Heart right ventricle (tissue), 16 donors: Measurements from ENCODE around the gene SPECC1. TPM values are rescaled to one million over a fixed set of nuclear protein-coding genes. Genes with fewer than 3 reads are reported as not detected.
A peak's percentile ranks its signal among the peaks of the same experiment; 100 is the strongest.
"Not testable (repeated sequence)": the region's sequence is repeated elsewhere in the genome, so short reads cannot be mapped to it uniquely, and the experiment has no call there.

ENCODE experiments used
- ATAC-seq, 8 donors: fragments of 200-7000 bp; cut with Tn5 transposase; one replicate each; pipeline ENCODE4 v1.9.1; 2020; ENCODE audit warnings: mild to moderate bottlenecking in 8 of 8, moderate library complexity in 8 of 8, moderate number of reproducible peaks in 1 of 8
- DNase-seq, 2 donors: peaks; one replicate each; pipeline ENCODE4 v3.0.0-alpha.2; 2020
- H3K27ac ChIP-seq, 10 donors: fragments of 200-600 bp; sonication (generic) in 2 of 10; one replicate each; pipeline versions ENCODE4 v1.5.0 to v1.8.0; 2020 to 2022; ENCODE audit warnings: mild to moderate bottlenecking in 3 of 10
- H3K27me3 ChIP-seq, 7 donors: fragments of 200-600 bp; one replicate each; pipeline ENCODE4 v1.8.0; 2021 to 2022; ENCODE audit warnings: mild to moderate bottlenecking in 2 of 7
- H3K36me3 ChIP-seq, 9 donors: fragments of 200-600 bp; sonication (generic) in 1 of 9; one replicate each; pipeline versions ENCODE4 v1.5.0 to v1.8.0; 2020 to 2022; ENCODE audit warnings: mild to moderate bottlenecking in 2 of 9
- H3K4me1 ChIP-seq, 9 donors: fragments of 200-600 bp; sonication (generic) in 1 of 9; one replicate each; pipeline versions ENCODE4 v1.5.0 to v1.8.0; 2020 to 2022; ENCODE audit warnings: mild to moderate bottlenecking in 4 of 9
- H3K4me3 ChIP-seq, 10 donors: fragments of 200-600 bp; sonication (generic) in 2 of 10; one replicate each; pipeline versions ENCODE4 v1.5.0 to v1.8.0; 2020 to 2022; ENCODE audit warnings: mild to moderate bottlenecking in 7 of 10, moderate library complexity in 2 of 10
- H3K9me3 ChIP-seq, 11 donors: fragments of 200-600 bp in 10 of 11; sonication (generic) in 2 of 11; one replicate each; pipeline versions ENCODE4 v1.5.0 to v1.8.0; 2013 to 2022; ENCODE audit warnings: mild to moderate bottlenecking in 2 of 11, control low read depth in 1 of 11, moderate library complexity in 1 of 11
- CTCF ChIP-seq, 9 donors: fragments of 200-600 bp; sonication (generic) in 2 of 9; IDR thresholded peaks; one replicate each; pipeline versions ENCODE4 v1.5.0 to v1.8.0; 2021 to 2022; ENCODE audit warnings: antibody characterized with exemption in 9 of 9, mild to moderate bottlenecking in 5 of 9, moderate library complexity in 1 of 9
- WGBS, 2 donors: extraction: QIAGEN DNeasy Blood & Tissue Kit; methylation state at CpG; one replicate each; pipeline ENCODE4 v1.1.7; 2013; ENCODE audit warnings: inconsistent platforms in 1 of 2; 5-methylcytosine and 5-hydroxymethylcytosine counted together
- intact Hi-C, 10 donors: fragments of 100-400 bp; cut with DNase I; formaldehyde crosslinking; loops; one replicate each; pipeline versions ENCODE4 v1.11.1 to v1.14.2; 2022
- polyA plus RNA-seq, 2 donors: library from polyadenylated mRNA; stranded (reverse); fragments of 200-250 nt; gene quantifications; one replicate each; pipeline ENCODE4 v1.2.3, GENCODE V29; 2013
- total RNA-seq, 10 donors: library from RNA; stranded (reverse); fragmentation: NEBNext Ultra II Directional in 3 of 10; extraction: Animal tissue kit (Norgen Biotek cat#: 25700) in 3 of 10; gene quantifications; one replicate each; pipeline versions ENCODE4 v1.2.1 to v1.2.4, GENCODE V29; 2021 to 2023
- donor health status: Arrhythmogenic right ventricular cardiomyopathy.
- donor health status: ischemic (EF 13 %, LVEDD 7.1; RV severe dilation, severe dysfunction).
- donor health status: healthy with polysubstance abuse.
- donor health status: DM: no; HTN: yes; CAD: no.
- donor health status: DM: no; HTN: no; CAD: no.
- donor health status: ischemic (EF 25% LVEDD 6.9; RV normal size, moderate dysfunction).
- donor health status: ischemic (EF 25% LVEDD 5.7; RV mildly dilated, moderate dysfunction).
- donor health status: healthy.
- donor health status: DM: yes; HTN: yes; CAD: no.
- donor health status: Ischemic cardiomyopathy.
- donor health status: ischemic (EF 35%, LVEDD 5.7; RV mildly dilated, moderate dysfunction).
- donor health status: nonischemic (EF 11% LVEDD 7.7; RV severe dilation, severe dysfunction).
- donor health status: DM: yes; HTN: yes; CAD: no.
- donor health status: PGD.
- donor health status: ischemic (EF 29% LVEDD 5.4; RV normal size, mild dysfunction).
- donor health status: nonischemic (EF 23%, LVEDD 6.1; RV moderate dilation, normal function).

The SPECC1 gene
- total and polyA plus RNA-seq, 12 donors: 2.9 to 15.2 (median 8.5) TPM

DNA sequence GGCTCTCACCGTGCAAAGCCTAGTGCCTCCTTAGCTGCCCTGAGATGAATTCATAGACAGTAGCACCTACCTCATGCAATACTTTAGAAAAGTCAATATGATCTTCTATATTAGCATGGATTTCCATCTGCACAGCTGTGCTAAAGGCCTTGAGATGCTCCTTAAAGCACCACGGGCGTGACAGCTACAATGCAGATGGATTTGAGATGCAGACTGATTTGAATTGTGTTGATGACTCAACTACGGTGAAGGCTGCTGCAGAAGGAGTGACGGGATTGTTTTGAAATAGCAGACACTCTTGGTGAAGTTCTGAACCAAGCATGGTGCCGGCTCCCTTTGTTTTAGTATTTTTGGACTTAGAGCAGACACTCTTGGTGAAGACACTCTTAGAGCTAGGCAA, 88.2 kb downstream of the SPECC1 start:
- intact Hi-C loops: loop anchor here in 4 of 10 donors (5.0 to 10.0 kb wide), 2 partner anchors 90 to 93 kb away; partner anchors contain the start of gene SPECC1 (in 4 of the 4)
- ATAC-seq: no peak
- DNase-seq: no peak

GRCh38 chr17:20098314-20098713, 89.2 kb downstream of the SPECC1 start:
- peaks cover 2 to 42% (median 23%) of the 10 kb centered on the region in 9 donors for H3K4me1 ChIP-seq
- no peaks in the 10 kb centered on the region for H3K9me3 ChIP-seq
- peaks cover 0 to 36% (median 0%) of the 10 kb centered on the region in 9 donors for H3K36me3 ChIP-seq
- WGBS, 2 donors: 76 to 84% methylated on average over 7 of the region's 7 CpGs
- no peak overlapping the region for H3K4me3 ChIP-seq
- TF ChIP-seq CTCF (IDR thresholded peaks at IDR 0.05): no peak
- no peak for DNase-seq
- intact Hi-C loops: loop anchor here in 4 of 10 donors (2.0 to 10.0 kb wide), 3 partner anchors 16 to 94 kb away; partner anchors contain the start of gene SPECC1 (in 4 of the 4)
- H3K27me3 ChIP-seq: peaks cover 0 to 6% (median 3%) of the 10 kb centered on the region in 7 donors
- no peak overlapping the region for H3K27ac ChIP-seq
- ATAC-seq: no peak

More for the DNA sequence above, 88.2 kb downstream of the SPECC1 start:
- H3K36me3 ChIP-seq: peaks cover 0 to 33% (median 0%) of the 10 kb centered on the region in 9 donors
- H3K9me3 ChIP-seq: no peaks in the 10 kb centered on the region
- H3K4me1 ChIP-seq: peaks cover 0 to 49% (median 28%) of the 10 kb centered on the region in 9 donors
- peak overlapping the region in 2 of 10 donors; percentile 93 to 94 for H3K27ac ChIP-seq
- WGBS, 2 donors: 86 to 88% methylated on average over 6 of the region's 6 CpGs
- TF ChIP-seq CTCF (IDR thresholded peaks at IDR 0.05): no peak
- H3K27me3 ChIP-seq: peaks cover 0 to under 1% (median 0%) of the 10 kb centered on the region in 7 donors
- H3K4me3 ChIP-seq: no peak overlapping the region

- not testable (repeated sequence) for DNase-seq
- WGBS, 2 donors: 92 to 96% methylated on average over 3 of the region's 3 CpGs
- intact Hi-C loops: loop anchor here in 1 of 10 donors (5.0 kb wide), 1 partner anchor 109 kb away; no protein-coding TSS in a partner anchor
These were observed 91.6 kb downstream of the SPECC1 start for GRCh38 chr17:20100806-20101205.

GRCh38 chr17:20103454-20104446, 94.6 kb downstream of the SPECC1 start:
- peaks cover 0 to 16% (median 11%) of the 10 kb centered on the region in 9 donors for H3K4me1 ChIP-seq
- peaks cover 0 to 15% (median 0%) of the 10 kb centered on the region in 9 donors for H3K36me3 ChIP-seq
- peaks cover 0 to 17% (median 3%) of the 10 kb centered on the region in 7 donors for H3K27me3 ChIP-seq
- peak overlapping the region in 4 of 10 donors; percentile 13 to 37 (median 28) for H3K27ac ChIP-seq
- TF ChIP-seq CTCF (IDR thresholded peaks at IDR 0.05): no peak
- 31 to 35% methylated on average over 12 of the region's 12 CpGs for WGBS, 2 donors
- no peaks in the 10 kb centered on the region for H3K9me3 ChIP-seq
- H3K4me3 ChIP-seq: no peak overlapping the region
- DNase-seq (peak in 1 of 2 donors; percentile 43), ATAC-seq (peak in 6 of 8 donors; percentile 34 to 71 (median 45))
- intact Hi-C loops: loop anchor here in 1 of 10 donors (5.0 kb wide), 1 partner anchor 111 kb away; no protein-coding TSS in a partner anchor

More at GRCh38 chr17:20100806-20101205, 91.6 kb downstream of the SPECC1 start:
- not testable (repeated sequence) for H3K27ac ChIP-seq, H3K9me3 ChIP-seq, H3K4me3 ChIP-seq, ATAC-seq
- peaks cover 0 to 36% (median 0%) of the 10 kb centered on the region in 9 donors for H3K36me3 ChIP-seq
- peaks cover 2 to 26% (median 11%) of the 10 kb centered on the region in 9 donors for H3K4me1 ChIP-seq
- peaks cover 0 to 17% (median 3%) of the 10 kb centered on the region in 7 donors for H3K27me3 ChIP-seq
